Neural crest cell (in vitro differentiated cells): ENCODE results near the gene CAMK2D. TPM values are rescaled to one million over a fixed set of nuclear protein-coding genes. Genes with fewer than 3 reads are reported as not detected.

ENCODE experiments used
- DNase-seq: peaks from one replicate; pipeline ENCODE4 v3.0.0; 2021; ENCODE audit warnings: low read depth, mixed read lengths, low spot score
- H3K27ac Mint-ChIP-seq: one replicate; pipeline ENCODE4 v1.8.0; 2021; ENCODE audit warnings: mild to moderate bottlenecking, mixed read lengths; ENCODE audit not compliant: unreplicated experiment
- H3K27me3 Mint-ChIP-seq: 2 replicates; pipeline ENCODE4 v1.8.0; 2021; ENCODE audit warnings: low read depth, mild to moderate bottlenecking, mixed read lengths
- H3K36me3 Mint-ChIP-seq: 2 replicates; pipeline ENCODE4 v1.8.0; 2021; ENCODE audit warnings: low read depth, mild to moderate bottlenecking, mixed read lengths
- H3K4me1 Mint-ChIP-seq: 2 replicates; pipeline ENCODE4 v1.8.0; 2021; ENCODE audit warnings: mixed read lengths
- H3K4me3 Mint-ChIP-seq: one replicate; pipeline ENCODE4 v1.8.0; 2021; ENCODE audit warnings: mild to moderate bottlenecking, mixed read lengths
- H3K9me3 Mint-ChIP-seq: 2 replicates; pipeline ENCODE4 v1.8.0; 2021; ENCODE audit warnings: mixed read lengths
- total RNA-seq: library from RNA; stranded (reverse); gene quantifications from 2 replicates; pipeline ENCODE4 v1.2.1, GENCODE V29; 2021
- TF ChIP-seq, protein P1 (sequence below): fragments of 200-600 bp; sonication (generic); conservative IDR thresholded peaks from 2 replicates; pipeline ENCODE4 v1.5.0; 2021; ENCODE audit warnings: antibody characterized with exemption, mild to moderate bottlenecking

CAMK2D gene
- total RNA-seq, 1 donor from 2014 or later: 33.7 TPM

GRCh38 chr4:113645771-113646441 is 115.6 kb downstream of the CAMK2D start:
- TF ChIP-seq, protein P1, sequence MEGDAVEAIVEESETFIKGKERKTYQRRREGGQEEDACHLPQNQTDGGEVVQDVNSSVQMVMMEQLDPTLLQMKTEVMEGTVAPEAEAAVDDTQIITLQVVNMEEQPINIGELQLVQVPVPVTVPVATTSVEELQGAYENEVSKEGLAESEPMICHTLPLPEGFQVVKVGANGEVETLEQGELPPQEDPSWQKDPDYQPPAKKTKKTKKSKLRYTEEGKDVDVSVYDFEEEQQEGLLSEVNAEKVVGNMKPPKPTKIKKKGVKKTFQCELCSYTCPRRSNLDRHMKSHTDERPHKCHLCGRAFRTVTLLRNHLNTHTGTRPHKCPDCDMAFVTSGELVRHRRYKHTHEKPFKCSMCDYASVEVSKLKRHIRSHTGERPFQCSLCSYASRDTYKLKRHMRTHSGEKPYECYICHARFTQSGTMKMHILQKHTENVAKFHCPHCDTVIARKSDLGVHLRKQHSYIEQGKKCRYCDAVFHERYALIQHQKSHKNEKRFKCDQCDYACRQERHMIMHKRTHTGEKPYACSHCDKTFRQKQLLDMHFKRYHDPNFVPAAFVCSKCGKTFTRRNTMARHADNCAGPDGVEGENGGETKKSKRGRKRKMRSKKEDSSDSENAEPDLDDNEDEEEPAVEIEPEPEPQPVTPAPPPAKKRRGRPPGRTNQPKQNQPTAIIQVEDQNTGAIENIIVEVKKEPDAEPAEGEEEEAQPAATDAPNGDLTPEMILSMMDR: no peak
- no peak overlapping the region for H3K4me3 Mint-ChIP-seq
- DNase-seq: no peak
- no peak overlapping the region for H3K27ac Mint-ChIP-seq
- H3K36me3 Mint-ChIP-seq: no peaks in the 10 kb centered on the region
- H3K4me1 Mint-ChIP-seq: peaks cover 12% of the 10 kb centered on the region
- H3K9me3 Mint-ChIP-seq: no peaks in the 10 kb centered on the region
- H3K27me3 Mint-ChIP-seq: no peaks in the 10 kb centered on the region

DNA sequence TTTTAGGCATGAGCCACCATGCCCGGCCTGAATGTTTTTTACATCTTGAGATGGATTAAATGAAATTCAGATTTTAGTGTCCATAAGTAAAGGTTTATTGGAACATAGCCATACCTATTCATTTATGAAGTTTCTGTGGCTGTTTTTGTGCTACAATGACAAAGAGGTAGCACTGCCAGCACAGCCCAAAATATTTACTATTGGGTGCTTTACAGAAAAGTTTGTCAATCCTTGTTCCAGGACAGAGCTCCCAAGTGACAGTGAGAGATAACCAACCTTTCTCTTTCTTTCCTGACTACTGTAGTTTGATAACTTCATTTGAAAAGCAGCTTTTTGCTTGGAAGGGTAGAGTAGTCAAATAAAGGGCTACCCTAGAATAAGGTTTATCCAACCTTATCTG is 116.2 kb downstream of the CAMK2D start:
- Mint-ChIP-seq H3K27ac (no peak overlapping the region), H3K4me1 (peaks cover 12% of the 10 kb centered on the region), H3K36me3 (no peaks in the 10 kb centered on the region), H3K9me3 (no peaks in the 10 kb centered on the region), H3K4me3 (no peak overlapping the region), H3K27me3 (no peaks in the 10 kb centered on the region)
- TF ChIP-seq, protein P1: no peak
- DNase-seq: no peak

GRCh38 chr4:113644398-113644797 is 117.1 kb downstream of the CAMK2D start:
- Mint-ChIP-seq H3K27ac (no peak overlapping the region), H3K4me1 (peaks cover 17% of the 10 kb centered on the region), H3K4me3 (no peak overlapping the region), H3K36me3 (no peaks in the 10 kb centered on the region), H3K9me3 (no peaks in the 10 kb centered on the region), H3K27me3 (no peaks in the 10 kb centered on the region)
- DNase-seq: no peak
- TF ChIP-seq, protein P1: no peak

DNA sequence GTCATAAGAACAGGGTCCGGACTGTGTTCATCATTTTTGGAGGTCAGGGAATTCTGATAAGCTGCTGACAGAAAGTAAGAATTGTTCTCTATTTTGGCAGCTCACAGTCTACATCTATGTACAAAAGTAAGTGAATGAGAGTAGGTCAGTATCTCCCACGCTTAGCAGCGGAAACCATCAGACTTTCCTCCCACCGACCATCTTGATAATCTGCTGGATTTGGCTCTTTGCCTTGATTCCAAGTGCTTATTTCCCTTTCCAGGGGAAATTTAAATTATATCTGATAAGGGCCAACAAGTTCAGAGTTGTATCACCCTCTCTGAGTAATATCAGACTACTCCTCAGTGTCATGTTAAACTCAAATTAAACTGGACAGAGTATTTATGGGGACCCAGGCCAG is 118.0 kb downstream of the CAMK2D start:
- no peak for DNase-seq
- TF ChIP-seq, protein P1: no peak
- H3K36me3 Mint-ChIP-seq: no peaks in the 10 kb centered on the region
- no peak overlapping the region for H3K27ac Mint-ChIP-seq
- H3K27me3 Mint-ChIP-seq: no peaks in the 10 kb centered on the region
- peaks cover 22% of the 10 kb centered on the region for H3K4me1 Mint-ChIP-seq
- H3K4me3 Mint-ChIP-seq: no peak overlapping the region
- H3K9me3 Mint-ChIP-seq: no peaks in the 10 kb centered on the region

- no peak overlapping the region for H3K27ac Mint-ChIP-seq
- TF ChIP-seq, protein P1: no peak
- no peaks in the 10 kb centered on the region for H3K27me3 Mint-ChIP-seq
- no peaks in the 10 kb centered on the region for H3K9me3 Mint-ChIP-seq
- peaks cover 3% of the 10 kb centered on the region for H3K36me3 Mint-ChIP-seq
- H3K4me1 Mint-ChIP-seq: peaks cover 22% of the 10 kb centered on the region
- H3K4me3 Mint-ChIP-seq: no peak overlapping the region
- no peak for DNase-seq
Observed at GRCh38 chr4:113641025-113641431, 120.5 kb downstream of the CAMK2D start.
